Liver (tissue), 9 donors: Measurements from ENCODE around the gene TCF19. TPM values are rescaled to one million over a fixed set of nuclear protein-coding genes. Genes with fewer than 3 reads are reported as not detected.

ENCODE experiments used
- DNase-seq: peaks from one replicate; pipeline ENCODE4 v3.0.0-alpha.2; 2017; ENCODE audit warnings: low spot score
- H3K27ac ChIP-seq, 2 donors: one replicate each; pipeline ENCODE4 v1.7.0; 2013; ENCODE audit warnings: inconsistent platforms in 2 of 2, low read length in 2 of 2, control low read depth in 1 of 2, low read depth in 1 of 2, mild to moderate bottlenecking in 1 of 2
- H3K27me3 ChIP-seq, 4 donors: one replicate each; pipeline versions ENCODE4 v1.6.1 to v1.7.0; 2013; ENCODE audit warnings: low read length in 3 of 4, inconsistent platforms in 1 of 4, mild to moderate bottlenecking in 1 of 4, moderate library complexity in 1 of 4; ENCODE audit not compliant: control insufficient read depth in 4 of 4, insufficient read depth in 4 of 4
- H3K36me3 ChIP-seq, 4 donors: one replicate each; pipeline versions ENCODE4 v1.6.1 to v1.7.0; 2013; ENCODE audit warnings: low read length in 3 of 4, mild to moderate bottlenecking in 3 of 4, low read depth in 1 of 4, moderate library complexity in 1 of 4; ENCODE audit not compliant: control insufficient read depth in 4 of 4, insufficient read depth in 3 of 4
- H3K4me1 ChIP-seq, 4 donors: one replicate each; pipeline versions ENCODE4 v1.6.1 to v1.7.0; 2013; ENCODE audit warnings: low read length in 3 of 4, mild to moderate bottlenecking in 3 of 4, moderate library complexity in 1 of 4; ENCODE audit not compliant: control insufficient read depth in 4 of 4, insufficient read depth in 4 of 4
- H3K4me3 ChIP-seq, 3 donors: one replicate each; pipeline versions ENCODE4 v1.6.1 to v1.7.0; 2013; ENCODE audit warnings: low read length in 3 of 3, control low read depth in 1 of 3, low read depth in 1 of 3, mild to moderate bottlenecking in 1 of 3
- H3K9ac ChIP-seq, 2 donors: one replicate each; pipeline ENCODE4 v1.7.0; 2013; ENCODE audit warnings: low read length in 2 of 2, mild to moderate bottlenecking in 2 of 2, moderate library complexity in 2 of 2, control low read depth in 1 of 2, low read depth in 1 of 2
- H3K9me3 ChIP-seq, 4 donors: one replicate each; pipeline versions ENCODE4 v1.6.1 to v1.7.0; 2013; ENCODE audit warnings: low read length in 3 of 4; ENCODE audit not compliant: control insufficient read depth in 4 of 4
- ATF3 ChIP-seq: IDR thresholded peaks from 2 replicates; pipeline ENCODE4 v1.6.1; 2016; ENCODE audit warnings: antibody characterized with exemption
- CTCF ChIP-seq: fragments of 150-350 bp; IDR thresholded peaks from 2 replicates; pipeline ENCODE4 v1.5.1; 2017; ENCODE audit warnings: improper control_type of control experiment, low read depth, low read length; ENCODE audit not compliant: missing input control
- EGR1 ChIP-seq, 2 donors: IDR thresholded peaks; 2 replicates each; pipeline ENCODE4 v1.6.1; 2016 to 2018; ENCODE audit warnings: antibody characterized with exemption in 2 of 2, low read depth in 2 of 2
- FOXA1 ChIP-seq: IDR thresholded peaks from 2 replicates; pipeline ENCODE4 v1.6.1; 2016; ENCODE audit warnings: antibody characterized with exemption
- GABPA ChIP-seq, 2 donors: IDR thresholded peaks in 1 of 2; conservative IDR thresholded peaks in 1 of 2; 2 replicates each; pipeline ENCODE4 v1.6.1; 2016; ENCODE audit warnings: antibody characterized with exemption in 2 of 2, mild to moderate bottlenecking in 1 of 2, moderate library complexity in 1 of 2
- HNF4A ChIP-seq, 2 donors: conservative IDR thresholded peaks; 2 replicates each; pipeline ENCODE4 v1.6.1; 2016; ENCODE audit warnings: antibody characterized with exemption in 2 of 2, mild to moderate bottlenecking in 2 of 2
- HNF4G ChIP-seq: IDR thresholded peaks from 2 replicates; pipeline ENCODE4 v1.6.1; 2016; ENCODE audit warnings: antibody characterized with exemption
- JUND ChIP-seq, 2 donors: IDR thresholded peaks; 2 replicates each; pipeline ENCODE4 v1.6.1; 2016; ENCODE audit warnings: antibody characterized with exemption in 2 of 2
- MAX ChIP-seq: IDR thresholded peaks from 2 replicates; pipeline ENCODE4 v1.6.1; 2016; ENCODE audit warnings: antibody characterized with exemption
- NR2F2 ChIP-seq: IDR thresholded peaks from 2 replicates; pipeline ENCODE4 v1.6.1; 2016; ENCODE audit warnings: antibody characterized with exemption
- RAD21 ChIP-seq, 2 donors: IDR thresholded peaks; 2 replicates each; pipeline ENCODE4 v1.6.1; 2016; ENCODE audit warnings: antibody characterized with exemption in 2 of 2, mild to moderate bottlenecking in 2 of 2
- REST ChIP-seq: IDR thresholded peaks from 2 replicates; pipeline ENCODE4 v1.6.1; 2016; ENCODE audit warnings: antibody characterized with exemption, mild to moderate bottlenecking
- RXRA ChIP-seq, 2 donors: IDR thresholded peaks; 2 replicates each; pipeline ENCODE4 v1.6.1; 2017 to 2018; ENCODE audit warnings: antibody characterized with exemption in 2 of 2, mild to moderate bottlenecking in 1 of 2
- SP1 ChIP-seq: IDR thresholded peaks from 2 replicates; pipeline ENCODE4 v1.6.1; 2018; ENCODE audit warnings: antibody characterized with exemption, mild to moderate bottlenecking
- TAF1 ChIP-seq: conservative IDR thresholded peaks from 2 replicates; pipeline ENCODE4 v1.6.1; 2016; ENCODE audit warnings: antibody characterized with exemption, mild to moderate bottlenecking
- YY1 ChIP-seq: IDR thresholded peaks from 2 replicates; pipeline ENCODE4 v1.6.1; 2016; ENCODE audit warnings: antibody characterized with exemption, mild to moderate bottlenecking
- WGBS: extraction: QIAGEN DNeasy Blood & Tissue Kit; methylation state at CpG from one replicate; pipeline ENCODE4 v1.1.7; 2013; 5-methylcytosine and 5-hydroxymethylcytosine counted together
- polyA plus RNA-seq, 2 donors: library from polyadenylated mRNA; stranded (reverse) in 1 of 2; unstranded in 1 of 2; fragments of 200-250 nt in 1 of 2; fragments of >200 nt in 1 of 2; fragmentation: Nextera tagmentation in 1 of 2; extraction: Ambion mirVana in 1 of 2; gene quantifications; one replicate each; pipeline versions ENCODE4 v1.2.1 to v1.2.3, GENCODE V29; 2013 to 2015
- total RNA-seq, 2 donors: library from RNA; depleted of rRNA; stranded (reverse); fragments of >200 nt; gene quantifications; one replicate each; pipeline ENCODE4 v1.2.3, GENCODE V29; 2014
- TF ChIP-seq, protein P1 (sequence below): IDR thresholded peaks from 2 replicates; pipeline ENCODE4 v1.6.1; 2016; ENCODE audit warnings: antibody characterized with exemption
- donor health status: healthy.
- donor health status: healthy.
- donor health status: healthy.
- donor health status: healthy.
- donor health status: healthy.

The TCF19 gene
- total and polyA plus RNA-seq, 4 donors, result 0.63 to 16.8 (median 2.0) TPM

GRCh38 chr6:31204751-31205145 lies 46.4 kb downstream of the TCF19 start:
- no peak overlapping the region for H3K9ac ChIP-seq
- TF ChIP-seq TAF1, result no peak
- TF ChIP-seq JUND (IDR thresholded peaks at IDR 0.05), result no peak
- no peak for TF ChIP-seq SP1
- TF ChIP-seq HNF4G, result no peak
- no peak for TF ChIP-seq HNF4A (conservative IDR thresholded peaks at IDR 0.05)
- no peak for TF ChIP-seq GABPA (IDR thresholded peaks at IDR 0.05 in 1 of 2, conservative IDR thresholded peaks at IDR 0.05 in 1 of 2)
- no peak for TF ChIP-seq ATF3
- no peak for TF ChIP-seq EGR1 (IDR thresholded peaks at IDR 0.05; ENCODE audit: low read depth in 2 of 2)
- TF ChIP-seq FOXA1, result no peak
- no peak for TF ChIP-seq RAD21 (IDR thresholded peaks at IDR 0.05)
- TF ChIP-seq CTCF, result no peak
- TF ChIP-seq YY1, result no peak
- TF ChIP-seq NR2F2, result no peak
- TF ChIP-seq, protein P1, sequence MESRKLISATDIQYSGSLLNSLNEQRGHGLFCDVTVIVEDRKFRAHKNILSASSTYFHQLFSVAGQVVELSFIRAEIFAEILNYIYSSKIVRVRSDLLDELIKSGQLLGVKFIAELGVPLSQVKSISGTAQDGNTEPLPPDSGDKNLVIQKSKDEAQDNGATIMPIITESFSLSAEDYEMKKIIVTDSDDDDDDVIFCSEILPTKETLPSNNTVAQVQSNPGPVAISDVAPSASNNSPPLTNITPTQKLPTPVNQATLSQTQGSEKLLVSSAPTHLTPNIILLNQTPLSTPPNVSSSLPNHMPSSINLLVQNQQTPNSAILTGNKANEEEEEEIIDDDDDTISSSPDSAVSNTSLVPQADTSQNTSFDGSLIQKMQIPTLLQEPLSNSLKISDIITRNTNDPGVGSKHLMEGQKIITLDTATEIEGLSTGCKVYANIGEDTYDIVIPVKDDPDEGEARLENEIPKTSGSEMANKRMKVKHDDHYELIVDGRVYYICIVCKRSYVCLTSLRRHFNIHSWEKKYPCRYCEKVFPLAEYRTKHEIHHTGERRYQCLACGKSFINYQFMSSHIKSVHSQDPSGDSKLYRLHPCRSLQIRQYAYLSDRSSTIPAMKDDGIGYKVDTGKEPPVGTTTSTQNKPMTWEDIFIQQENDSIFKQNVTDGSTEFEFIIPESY, result no peak
- no peak for TF ChIP-seq RXRA (IDR thresholded peaks at IDR 0.05)
- TF ChIP-seq MAX, result no peak
- no peak for TF ChIP-seq REST
- H3K9me3 ChIP-seq, result no peaks in the 10 kb centered on the region
- no peaks in the 10 kb centered on the region for H3K27me3 ChIP-seq
- H3K27ac ChIP-seq, result peak overlapping the region; percentile 96
- 85% methylated on average over 4 of the region's 4 CpGs for WGBS
- DNase-seq, result no peak
- H3K4me3 ChIP-seq, result no peak overlapping the region
- peaks cover 4 to 42% (median 12%) of the 10 kb centered on the region in 4 donors for H3K4me1 ChIP-seq
- H3K36me3 ChIP-seq, result peaks cover 0 to 1% (median 0%) of the 10 kb centered on the region in 4 donors

DNA sequence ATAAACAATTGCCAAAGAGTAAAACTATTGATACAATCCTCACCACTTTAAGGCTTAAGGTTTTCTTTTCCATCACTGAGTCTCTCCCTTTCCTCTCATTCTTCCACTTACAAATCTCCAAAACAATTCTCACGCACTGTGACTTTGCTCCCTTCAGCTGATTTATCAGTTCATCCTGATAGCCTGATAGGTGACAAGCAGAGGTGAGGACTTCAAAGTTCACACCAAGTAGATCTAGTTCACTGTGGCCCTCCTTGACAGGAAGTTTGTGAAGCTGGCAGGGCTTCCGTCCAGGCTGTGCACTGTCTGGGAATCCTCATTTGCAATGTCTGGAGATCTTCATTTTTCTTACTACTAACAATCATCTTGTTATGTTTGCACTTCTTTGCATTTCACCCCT lies 47.2 kb downstream of the TCF19 start:
- H3K4me1 ChIP-seq, result peaks cover 4 to 42% (median 12%) of the 10 kb centered on the region in 4 donors
- H3K9me3 ChIP-seq, result no peaks in the 10 kb centered on the region
- H3K27ac ChIP-seq, result no peak overlapping the region
- H3K9ac ChIP-seq, result no peak overlapping the region
- H3K4me3 ChIP-seq, result no peak overlapping the region
- TF ChIP-seq MAX, result no peak
- TF ChIP-seq YY1, result no peak
- TF ChIP-seq EGR1 (IDR thresholded peaks at IDR 0.05; ENCODE audit: low read depth in 2 of 2), result no peak
- TF ChIP-seq, protein P1, result no peak
- peak in 1 of 2 donors; percentile 29 for TF ChIP-seq HNF4A (conservative IDR thresholded peaks at IDR 0.05)
- H3K36me3 ChIP-seq, result peaks cover 0 to 1% (median 0%) of the 10 kb centered on the region in 4 donors
- no peak for DNase-seq
- H3K27me3 ChIP-seq, result no peaks in the 10 kb centered on the region
- WGBS, result 61% methylated on average over 2 of the region's 2 CpGs
